GM12875 (cell line): ENCODE results near the gene STK32C.

Source experiments
- H3K4me3 ChIP-seq: one replicate; pipeline ENCODE4 v1.5.1; 2011; ENCODE audit warnings: low read depth, low read length, control low read depth
- CTCF ChIP-seq: IDR thresholded peaks from 2 replicates; pipeline ENCODE4 v1.5.1; 2011; ENCODE audit warnings: low read depth, mild to moderate bottlenecking, control low read depth, inconsistent platforms, low read length, moderate library complexity, borderline replicate concordance; ENCODE audit not compliant: insufficient read depth

The STK32C gene

GRCh38 chr10:132209130-132209529, 98.6 kb downstream of the STK32C start:
- TF ChIP-seq CTCF: no peak
- H3K4me3 ChIP-seq: no peak overlapping the region

- TF ChIP-seq CTCF: no peak
- H3K4me3 ChIP-seq: no peak overlapping the region
Observed at GRCh38 chr10:132208462-132209050, 99.2 kb downstream of the STK32C start.

- no peak for TF ChIP-seq CTCF
- no peak overlapping the region for H3K4me3 ChIP-seq
Observed at GRCh38 chr10:132207536-132208461, 100.0 kb downstream of the STK32C start.

- TF ChIP-seq CTCF: no peak
- no peak overlapping the region for H3K4me3 ChIP-seq
Observed at GRCh38 chr10:132206806-132207535, 100.8 kb downstream of the STK32C start.

GRCh38 chr10:132206377-132206745, 101.4 kb downstream of the STK32C start:
- no peak for TF ChIP-seq CTCF

GRCh38 chr10:132205650-132206376, 101.9 kb downstream of the STK32C start:
- no peak for TF ChIP-seq CTCF
- no peak overlapping the region for H3K4me3 ChIP-seq

More at GRCh38 chr10:132206377-132206745, 101.4 kb downstream of the STK32C start:
- H3K4me3 ChIP-seq: no peak overlapping the region
